Measurements from ENCODE around the gene KRTAP10-3. TPM values are rescaled to one million over a fixed set of nuclear protein-coding genes. Genes with fewer than 3 reads are reported as not detected.
"Not testable (repeated sequence)": the region's sequence is repeated elsewhere in the genome, so short reads cannot be mapped to it uniquely, and the experiment has no call there.

KRTAP10-3 gene
- total RNA-seq, 2 donors from 2014 or later, result not detected

GRCh38 chr21:44573630-44574456, 15.2 kb upstream of the KRTAP10-3 start, which contains the start of gene KRTAP10-4:
Gene KRTAP10-4 (plus strand): TSS chr21:44573729. CDS start chr21:44573759, 30 bp downstream.
- intact Hi-C loops (cut with DNase I); ATAC-seq; DNase-seq: not testable (repeated sequence)

- intact Hi-C loops (cut with DNase I), result no loop called here
- DNase-seq (no peak), ATAC-seq (no peak)
These were observed 14.5 kb upstream of the KRTAP10-3 start for GRCh38 chr21:44572959-44573583.

- ATAC-seq, result no peak
- intact Hi-C loops (cut with DNase I), result no loop called here
- no peak for DNase-seq
These were observed 13.5 kb upstream of the KRTAP10-3 start for GRCh38 chr21:44571844-44572782.

- intact Hi-C loops (cut with DNase I), result no loop called here
- ATAC-seq, result no peak
- no peak for DNase-seq
These were observed 12.7 kb upstream of the KRTAP10-3 start for GRCh38 chr21:44571296-44571695.

GRCh38 chr21:44569861-44570517, 11.4 kb upstream of the KRTAP10-3 start:
- DNase-seq (no peak), ATAC-seq (no peak)
- intact Hi-C loops (cut with DNase I), result no loop called here

- ATAC-seq, result no peak
- no peak for DNase-seq
- intact Hi-C loops (cut with DNase I), result no loop called here
These were observed 10.3 kb upstream of the KRTAP10-3 start for GRCh38 chr21:44568667-44569556.

- no peak for ATAC-seq
- intact Hi-C loops (cut with DNase I), result no loop called here
- no peak for DNase-seq
These were observed 9.7 kb upstream of the KRTAP10-3 start for GRCh38 chr21:44568261-44568660.

- ATAC-seq (no peak), DNase-seq (no peak)
- intact Hi-C loops (cut with DNase I), result no loop called here
These were observed 9.0 kb upstream of the KRTAP10-3 start for GRCh38 chr21:44567481-44568171.

GRCh38 chr21:44566403-44566802, 7.8 kb upstream of the KRTAP10-3 start:
- intact Hi-C loops (cut with DNase I), result no loop called here
- no peak for ATAC-seq
- no peak for DNase-seq

GRCh38 chr21:44564886-44565598, 6.4 kb upstream of the KRTAP10-3 start:
- ATAC-seq (no peak), DNase-seq (no peak)
- intact Hi-C loops (cut with DNase I), result no loop called here

- intact Hi-C loops (cut with DNase I), result no loop called here
- DNase-seq (no peak), ATAC-seq (no peak)
These were observed 5.5 kb upstream of the KRTAP10-3 start for GRCh38 chr21:44564099-44564498.

- DNase-seq, ATAC-seq: not testable (repeated sequence)
These were observed 293 bp downstream of the KRTAP10-3 start for GRCh38 chr21:44558329-44558675.

GRCh38 chr21:44557491-44558328, 885 bp downstream of the KRTAP10-3 start:
- DNase-seq (no peak), ATAC-seq (no peak)
- intact Hi-C loops (cut with DNase I), result no loop called here

More at GRCh38 chr21:44558329-44558675, 293 bp downstream of the KRTAP10-3 start:
- intact Hi-C loops (cut with DNase I), result not testable (repeated sequence)

GRCh38 chr21:44556879-44557278, 1.7 kb downstream of the KRTAP10-3 start:
- no peak for DNase-seq
- intact Hi-C loops (cut with DNase I), result no loop called here
- ATAC-seq, result no peak

GRCh38 chr21:44555200-44555875, 3.3 kb downstream of the KRTAP10-3 start:
- no peak for DNase-seq
- intact Hi-C loops (cut with DNase I), result no loop called here
- no peak for ATAC-seq
